ENCODE results near the gene NECAB2. TPM values are rescaled to one million over a fixed set of nuclear protein-coding genes. Genes with fewer than 3 reads are reported as not detected.

Gene NECAB2
- polyA plus RNA-seq, 4 donors: 0.18 to 5.9 TPM; not detected in 2

DNA sequence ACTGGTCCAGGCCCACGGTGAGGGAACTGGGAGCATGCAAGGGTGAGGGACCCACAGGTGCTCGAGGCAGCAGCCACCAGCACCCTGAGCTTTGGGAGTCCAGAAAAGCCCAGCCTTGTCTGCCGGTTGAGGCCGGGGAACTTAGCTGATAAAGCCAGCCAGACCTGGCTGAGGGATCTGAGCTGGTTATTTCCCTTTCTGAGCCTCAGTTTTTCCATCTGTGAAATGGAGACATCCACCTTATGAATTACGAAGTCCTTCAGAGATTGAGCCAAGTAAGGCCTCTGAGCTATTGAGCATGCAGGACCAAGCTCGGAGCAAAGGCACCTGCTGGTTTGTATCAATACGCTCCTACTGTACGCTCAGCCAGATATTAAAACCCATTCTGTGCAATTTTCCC is 13.8 kb downstream of the NECAB2 start:
- FAIRE-seq (no peak), DNase-seq (no peak)
- Histone ChIP-seq H3K9me3 (ENCODE audit: control insufficient read depth in 2 of 2, insufficient read depth in 1 of 2, low read depth in 1 of 2, low read length in 1 of 2) (peaks cover 0 to 25% of the 10 kb centered on the region in 2 donors), H3K36me3 (ENCODE audit: control insufficient read depth in 3 of 3, insufficient read depth in 2 of 3, low read depth in 1 of 3, low read length in 3 of 3) (no peaks in the 10 kb centered on the region), H3K4me3 (ENCODE audit: low read depth in 1 of 3, low read length in 3 of 3) (no peak overlapping the region), H3K27ac (ENCODE audit: low read depth in 1 of 3, low read length in 2 of 3) (no peak overlapping the region), H3K27me3 (ENCODE audit: control insufficient read depth in 3 of 3, insufficient read depth in 3 of 3, low read length in 3 of 3) (no peaks in the 10 kb centered on the region), H3K4me1 (ENCODE audit: control insufficient read depth in 3 of 3, insufficient read depth in 2 of 3, low read depth in 1 of 3, low read length in 2 of 3) (no peaks in the 10 kb centered on the region)
- WGBS, 3 donors: 92 to 98% (median 94%) methylated on average over 8 of the region's 8 CpGs

DNA sequence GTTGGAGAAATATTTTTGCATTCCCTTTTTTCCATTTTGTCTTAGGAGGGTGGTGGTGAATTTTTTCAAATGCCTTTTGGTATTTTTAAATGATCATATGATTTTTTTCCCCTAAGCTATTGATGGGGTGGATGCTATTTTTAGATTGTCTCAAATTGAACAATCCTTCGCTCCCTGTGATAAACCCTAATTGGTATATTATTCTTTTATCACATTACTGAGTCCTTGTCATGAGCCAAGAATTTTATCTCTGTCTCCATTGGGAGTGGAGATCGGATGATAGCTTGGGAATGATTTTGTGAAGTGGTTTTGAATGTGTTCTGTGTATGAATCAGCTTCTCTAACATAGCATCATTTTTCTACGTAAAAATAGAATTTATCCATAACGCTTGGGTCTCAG is 15.4 kb downstream of the NECAB2 start:
- H3K27me3 ChIP-seq (ENCODE audit: control insufficient read depth in 3 of 3, insufficient read depth in 3 of 3, low read length in 3 of 3): no peaks in the 10 kb centered on the region
- WGBS, 3 donors: 40 to 70% (median 65%) methylated on average over 4 of the region's 4 CpGs
- no peaks in the 10 kb centered on the region for H3K36me3 ChIP-seq (ENCODE audit: control insufficient read depth in 3 of 3, insufficient read depth in 2 of 3, low read depth in 1 of 3, low read length in 3 of 3)
- peaks cover 0 to 15% of the 10 kb centered on the region in 2 donors for H3K9me3 ChIP-seq (ENCODE audit: control insufficient read depth in 2 of 2, insufficient read depth in 1 of 2, low read depth in 1 of 2, low read length in 1 of 2)
- DNase-seq (no peak), FAIRE-seq (no peak)
- H3K4me3 ChIP-seq (ENCODE audit: low read depth in 1 of 3, low read length in 3 of 3): no peak overlapping the region
- H3K4me1 ChIP-seq (ENCODE audit: control insufficient read depth in 3 of 3, insufficient read depth in 2 of 3, low read depth in 1 of 3, low read length in 2 of 3): no peaks in the 10 kb centered on the region
- no peak overlapping the region for H3K27ac ChIP-seq (ENCODE audit: low read depth in 1 of 3, low read length in 2 of 3)

- Histone ChIP-seq H3K36me3 (ENCODE audit: control insufficient read depth in 3 of 3, insufficient read depth in 2 of 3, low read depth in 1 of 3, low read length in 3 of 3) (no peaks in the 10 kb centered on the region), H3K9me3 (ENCODE audit: control insufficient read depth in 2 of 2, insufficient read depth in 1 of 2, low read depth in 1 of 2, low read length in 1 of 2) (no peaks in the 10 kb centered on the region), H3K4me3 (ENCODE audit: low read depth in 1 of 3, low read length in 3 of 3) (no peak overlapping the region), H3K27me3 (ENCODE audit: control insufficient read depth in 3 of 3, insufficient read depth in 3 of 3, low read length in 3 of 3) (peaks cover 0 to 4% (median 0%) of the 10 kb centered on the region in 3 donors), H3K27ac (ENCODE audit: low read depth in 1 of 3, low read length in 2 of 3) (no peak overlapping the region), H3K4me1 (ENCODE audit: control insufficient read depth in 3 of 3, insufficient read depth in 2 of 3, low read depth in 1 of 3, low read length in 2 of 3) (peaks cover 0 to 9% (median 0%) of the 10 kb centered on the region in 3 donors)
- DNase-seq: no peak
- FAIRE-seq: no peak
- WGBS, 3 donors: 13 to 66% (median 32%) methylated on average over 8 of the region's 8 CpGs
Observed at GRCh38 chr16:83989300-83989699, 21.3 kb downstream of the NECAB2 start.

GRCh38 chr16:83990492-83990891 is 22.4 kb downstream of the NECAB2 start:
- Histone ChIP-seq H3K4me1 (ENCODE audit: control insufficient read depth in 3 of 3, insufficient read depth in 2 of 3, low read depth in 1 of 3, low read length in 2 of 3) (peaks cover 0 to 9% (median 0%) of the 10 kb centered on the region in 3 donors), H3K4me3 (ENCODE audit: low read depth in 1 of 3, low read length in 3 of 3) (no peak overlapping the region), H3K27ac (ENCODE audit: low read depth in 1 of 3, low read length in 2 of 3) (no peak overlapping the region), H3K27me3 (ENCODE audit: control insufficient read depth in 3 of 3, insufficient read depth in 3 of 3, low read length in 3 of 3) (peaks cover 0 to 7% (median 0%) of the 10 kb centered on the region in 3 donors), H3K9me3 (ENCODE audit: control insufficient read depth in 2 of 2, insufficient read depth in 1 of 2, low read depth in 1 of 2, low read length in 1 of 2) (no peaks in the 10 kb centered on the region), H3K36me3 (ENCODE audit: control insufficient read depth in 3 of 3, insufficient read depth in 2 of 3, low read depth in 1 of 3, low read length in 3 of 3) (no peaks in the 10 kb centered on the region)
- no peak for FAIRE-seq
- 77 to 88% (median 84%) methylated on average over 11 of the region's 11 CpGs for WGBS, 3 donors
- DNase-seq: no peak

- Histone ChIP-seq H3K4me3 (ENCODE audit: low read depth in 1 of 3, low read length in 3 of 3) (no peak overlapping the region), H3K27me3 (ENCODE audit: control insufficient read depth in 3 of 3, insufficient read depth in 3 of 3, low read length in 3 of 3) (peaks cover 0 to 11% (median 3%) of the 10 kb centered on the region in 3 donors), H3K9me3 (ENCODE audit: control insufficient read depth in 2 of 2, insufficient read depth in 1 of 2, low read depth in 1 of 2, low read length in 1 of 2) (no peaks in the 10 kb centered on the region), H3K27ac (ENCODE audit: low read depth in 1 of 3, low read length in 2 of 3) (no peak overlapping the region), H3K36me3 (ENCODE audit: control insufficient read depth in 3 of 3, insufficient read depth in 2 of 3, low read depth in 1 of 3, low read length in 3 of 3) (no peaks in the 10 kb centered on the region), H3K4me1 (ENCODE audit: control insufficient read depth in 3 of 3, insufficient read depth in 2 of 3, low read depth in 1 of 3, low read length in 2 of 3) (peaks cover 0 to 9% (median 0%) of the 10 kb centered on the region in 3 donors)
- WGBS, 3 donors: 82 to 85% (median 83%) methylated on average over 6 of the region's 6 CpGs
- DNase-seq (no peak), FAIRE-seq (no peak)
Observed at GRCh38 chr16:83992624-83993023, 24.6 kb downstream of the NECAB2 start.

GRCh38 chr16:83994087-83994486 is 26.0 kb downstream of the NECAB2 start:
- no peak overlapping the region for H3K4me3 ChIP-seq (ENCODE audit: low read depth in 1 of 3, low read length in 3 of 3)
- H3K9me3 ChIP-seq (ENCODE audit: control insufficient read depth in 2 of 2, insufficient read depth in 1 of 2, low read depth in 1 of 2, low read length in 1 of 2): no peaks in the 10 kb centered on the region
- no peak for DNase-seq
- H3K27ac ChIP-seq (ENCODE audit: low read depth in 1 of 3, low read length in 2 of 3): no peak overlapping the region
- FAIRE-seq: no peak
- H3K36me3 ChIP-seq (ENCODE audit: control insufficient read depth in 3 of 3, insufficient read depth in 2 of 3, low read depth in 1 of 3, low read length in 3 of 3): no peaks in the 10 kb centered on the region
- H3K27me3 ChIP-seq (ENCODE audit: control insufficient read depth in 3 of 3, insufficient read depth in 3 of 3, low read length in 3 of 3): peaks cover 0 to 9% (median 3%) of the 10 kb centered on the region in 3 donors
- H3K4me1 ChIP-seq (ENCODE audit: control insufficient read depth in 3 of 3, insufficient read depth in 2 of 3, low read depth in 1 of 3, low read length in 2 of 3): peaks cover 0 to 9% (median 0%) of the 10 kb centered on the region in 3 donors
- WGBS, 3 donors: 74 to 78% (median 78%) methylated on average over 7 to 8 of the region's 8 CpGs

- no peak overlapping the region for H3K27ac ChIP-seq (ENCODE audit: low read depth in 1 of 3, low read length in 2 of 3)
- whole genome bisulfite sequencing, 3 donors: 82 to 87% (median 85%) methylated on average over 13 of the region's 13 CpGs
- no peaks in the 10 kb centered on the region for H3K36me3 ChIP-seq (ENCODE audit: control insufficient read depth in 3 of 3, insufficient read depth in 2 of 3, low read depth in 1 of 3, low read length in 3 of 3)
- FAIRE-seq (no peak), DNase-seq (no peak)
- H3K4me1 ChIP-seq (ENCODE audit: control insufficient read depth in 3 of 3, insufficient read depth in 2 of 3, low read depth in 1 of 3, low read length in 2 of 3): peaks cover 0 to 9% (median 0%) of the 10 kb centered on the region in 3 donors
- H3K9me3 ChIP-seq (ENCODE audit: control insufficient read depth in 2 of 2, insufficient read depth in 1 of 2, low read depth in 1 of 2, low read length in 1 of 2): no peaks in the 10 kb centered on the region
- peaks cover 0 to 6% (median 3%) of the 10 kb centered on the region in 3 donors for H3K27me3 ChIP-seq (ENCODE audit: control insufficient read depth in 3 of 3, insufficient read depth in 3 of 3, low read length in 3 of 3)
- H3K4me3 ChIP-seq (ENCODE audit: low read depth in 1 of 3, low read length in 3 of 3): no peak overlapping the region
Observed at GRCh38 chr16:83994703-83995102, 26.7 kb downstream of the NECAB2 start.

- H3K27ac ChIP-seq (ENCODE audit: low read depth in 1 of 3, low read length in 2 of 3): no peak overlapping the region
- H3K4me1 ChIP-seq (ENCODE audit: control insufficient read depth in 3 of 3, insufficient read depth in 2 of 3, low read depth in 1 of 3, low read length in 2 of 3): peaks cover 0 to 9% (median 0%) of the 10 kb centered on the region in 3 donors
- WGBS, 3 donors: 9 to 14% (median 10%) methylated on average over 17 to 21 of the region's 21 CpGs
- H3K4me3 ChIP-seq (ENCODE audit: low read depth in 1 of 3, low read length in 3 of 3): no peak overlapping the region
- no peaks in the 10 kb centered on the region for H3K36me3 ChIP-seq (ENCODE audit: control insufficient read depth in 3 of 3, insufficient read depth in 2 of 3, low read depth in 1 of 3, low read length in 3 of 3)
- FAIRE-seq (no peak), DNase-seq (peak; percentile 39 to 45)
- H3K9me3 ChIP-seq (ENCODE audit: control insufficient read depth in 2 of 2, insufficient read depth in 1 of 2, low read depth in 1 of 2, low read length in 1 of 2): no peaks in the 10 kb centered on the region
- peaks cover 0 to 6% (median 3%) of the 10 kb centered on the region in 3 donors for H3K27me3 ChIP-seq (ENCODE audit: control insufficient read depth in 3 of 3, insufficient read depth in 3 of 3, low read length in 3 of 3)
Observed at GRCh38 chr16:83995754-83996153, 27.7 kb downstream of the NECAB2 start.
